ENCODE measurements around the gene TEDC1. TPM values are rescaled to one million over a fixed set of nuclear protein-coding genes. Genes with fewer than 3 reads are reported as not detected.
"Not testable (repeated sequence)": the region's sequence is repeated elsewhere in the genome, so short reads cannot be mapped to it uniquely, and the experiment has no call there.

Gene TEDC1
- total RNA-seq, 1 experiment from 2014 or later: 29.0 TPM

DNA sequence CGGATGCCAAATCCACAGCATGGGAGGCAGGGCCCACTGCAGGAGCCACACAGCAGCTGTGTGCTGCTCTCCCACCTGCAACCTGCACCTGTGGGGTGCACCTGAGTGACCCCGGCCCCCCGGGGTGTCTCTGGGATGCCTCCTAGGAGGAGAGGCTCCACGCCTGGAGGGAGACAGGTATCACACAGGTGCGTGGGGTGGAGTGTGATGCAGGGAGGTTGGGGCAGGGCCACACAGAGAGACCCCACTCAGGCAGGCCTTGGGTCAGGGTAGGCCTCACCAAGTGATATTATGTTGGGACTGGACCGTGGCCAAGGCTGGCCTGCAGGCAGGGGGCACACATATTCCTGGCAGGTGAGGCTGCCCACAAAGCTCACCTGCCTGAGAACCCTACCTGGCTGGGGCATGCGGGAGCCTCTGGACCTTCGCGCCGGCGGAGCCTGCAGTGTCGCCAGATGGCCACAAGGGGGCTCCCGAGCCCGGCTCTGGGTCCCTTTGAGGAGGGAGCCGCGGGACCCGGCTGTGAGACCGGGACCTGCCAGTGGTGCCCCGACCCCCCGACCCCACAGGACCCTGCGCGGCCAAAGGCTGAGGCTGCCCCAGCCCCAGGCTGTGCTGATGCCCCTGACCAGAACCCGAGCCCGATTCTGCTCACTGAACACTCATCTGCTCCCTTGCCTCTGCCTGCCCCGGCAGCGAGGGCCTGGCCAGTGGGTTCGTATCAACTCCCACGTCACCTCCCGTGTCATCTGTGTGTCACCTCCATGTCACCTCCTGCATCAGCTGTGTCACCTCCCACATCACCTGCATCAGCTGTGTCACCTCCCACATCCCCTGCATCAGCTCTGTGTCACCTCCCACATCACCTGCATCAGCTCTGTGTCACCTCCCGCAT lies 46.8 kb downstream of the TEDC1 start:
- DNase-seq (ENCODE audit: low read depth): no peak

DNA sequence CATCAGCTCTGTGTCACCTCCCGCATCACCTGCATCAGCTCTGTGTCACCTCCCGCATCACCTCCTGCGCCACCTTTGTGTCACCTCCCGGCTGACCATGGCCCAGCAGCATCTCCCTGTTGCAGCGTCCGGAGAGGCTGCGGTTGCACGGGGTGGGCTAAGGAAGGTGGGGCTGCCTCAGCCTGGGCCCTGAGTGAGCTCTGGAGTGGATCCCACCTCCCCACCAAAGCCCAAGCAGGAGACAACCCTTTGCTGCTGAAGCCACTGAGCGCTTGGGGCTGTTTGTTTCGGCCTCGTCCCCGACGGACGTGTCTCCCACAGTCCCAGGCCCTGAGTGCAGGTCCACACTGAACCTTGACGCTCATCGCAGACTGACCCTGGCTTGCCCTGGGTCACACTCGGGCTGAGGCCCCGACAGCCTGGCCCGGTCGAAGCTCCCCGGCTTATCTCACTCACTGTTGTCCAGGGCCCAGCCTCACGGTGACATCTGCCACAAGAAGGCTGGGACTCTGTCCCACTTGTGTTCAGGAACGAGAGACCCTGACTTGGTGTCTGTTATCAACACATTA lies 47.5 kb downstream of the TEDC1 start:
- no peak for DNase-seq (ENCODE audit: low read depth)

DNA sequence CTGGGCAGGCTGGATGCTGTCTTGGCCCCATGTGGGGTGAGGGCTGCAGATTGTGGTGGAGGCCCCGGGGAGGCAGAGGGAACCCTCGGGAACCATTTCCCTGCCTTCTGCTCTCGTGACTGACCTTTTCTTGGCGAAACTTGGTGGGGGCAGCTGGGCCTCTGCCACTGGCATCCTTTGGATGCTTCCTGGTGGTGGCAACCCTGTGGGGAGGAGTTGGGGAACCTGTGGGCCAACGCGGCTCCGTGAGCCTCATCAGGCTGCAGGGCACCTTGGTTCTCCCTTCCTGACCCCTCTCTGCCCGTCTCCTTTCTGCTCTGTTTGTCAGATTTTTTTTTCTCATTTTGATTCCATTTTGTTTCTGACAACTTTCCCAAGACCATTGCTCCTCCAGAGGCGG lies 49.8 kb downstream of the TEDC1 start:
- no peak for DNase-seq (ENCODE audit: low read depth)

DNA sequence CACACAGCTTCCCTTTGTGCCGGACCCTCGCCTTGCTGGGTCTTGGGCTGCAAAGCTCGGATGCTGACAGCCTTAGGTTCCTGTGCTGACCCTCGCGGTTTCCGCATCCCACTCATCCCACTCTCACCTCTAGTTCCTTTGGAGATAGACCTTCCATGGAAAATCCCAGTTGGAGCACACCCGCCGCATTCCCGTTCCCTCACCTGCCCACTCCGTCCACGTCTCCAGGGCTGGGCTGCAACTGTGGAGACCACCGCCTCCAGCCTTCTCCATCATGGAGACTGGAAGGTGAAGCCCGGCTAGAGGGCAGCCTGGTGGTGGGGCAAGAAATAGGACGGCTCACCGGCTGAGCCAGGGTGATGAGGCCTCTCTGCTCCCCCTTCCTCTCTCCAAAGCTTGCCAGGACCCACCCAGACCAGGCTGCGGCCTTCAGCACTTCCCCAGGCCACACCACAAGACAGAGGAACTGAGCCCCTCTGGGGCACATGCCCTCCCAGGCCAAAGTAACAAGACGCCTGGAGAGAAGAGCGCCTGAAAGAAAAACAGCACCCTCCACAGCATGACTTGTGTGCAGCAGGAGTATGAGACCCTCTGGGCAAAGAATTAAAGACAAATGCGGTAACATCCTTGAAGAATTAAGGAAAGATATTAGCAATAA lies 50.3 kb downstream of the TEDC1 start:
- no peak for DNase-seq (ENCODE audit: low read depth)

DNA sequence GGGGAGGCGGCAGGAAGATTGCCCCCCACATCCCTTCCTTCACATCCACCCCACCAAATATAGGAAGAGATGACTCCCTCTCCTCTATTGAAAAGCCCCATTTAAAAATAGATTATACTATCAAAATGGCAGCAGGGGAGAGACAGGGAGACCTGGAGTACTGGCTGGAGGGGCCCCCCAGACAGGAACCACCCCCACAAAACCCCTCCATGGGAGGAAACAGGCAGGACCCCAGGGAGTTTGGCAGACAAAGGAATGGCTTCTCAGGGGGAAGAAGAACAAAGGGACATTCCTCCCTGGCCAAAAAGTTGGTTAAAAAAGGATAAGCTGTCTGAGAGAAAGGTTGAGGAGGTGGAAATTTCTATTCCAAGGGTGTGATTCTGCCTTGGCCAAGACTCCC lies 54.6 kb downstream of the TEDC1 start:
- not testable (repeated sequence) for DNase-seq (ENCODE audit: low read depth)

DNA sequence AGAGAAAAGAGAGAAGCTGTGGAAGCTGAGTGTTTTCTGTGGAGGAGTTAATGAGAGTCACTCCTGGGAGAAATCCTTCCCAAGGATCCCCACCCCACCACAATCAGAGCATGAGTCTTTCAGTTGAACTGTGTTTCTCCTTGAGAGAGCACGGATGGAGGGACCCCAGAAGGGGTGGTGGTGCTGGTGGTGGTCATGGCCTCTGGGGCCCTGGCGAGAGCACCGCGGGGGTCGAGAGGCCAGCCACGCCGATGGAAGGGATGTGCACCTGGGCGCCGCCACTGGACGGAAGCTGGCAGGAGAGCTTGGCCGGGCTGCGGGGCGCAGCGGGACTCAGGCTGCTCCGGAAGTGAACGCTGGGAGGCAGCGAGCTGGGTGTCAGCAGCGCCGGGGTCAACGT lies 55.4 kb downstream of the TEDC1 start:
- DNase-seq (ENCODE audit: low read depth): not testable (repeated sequence)

DNA sequence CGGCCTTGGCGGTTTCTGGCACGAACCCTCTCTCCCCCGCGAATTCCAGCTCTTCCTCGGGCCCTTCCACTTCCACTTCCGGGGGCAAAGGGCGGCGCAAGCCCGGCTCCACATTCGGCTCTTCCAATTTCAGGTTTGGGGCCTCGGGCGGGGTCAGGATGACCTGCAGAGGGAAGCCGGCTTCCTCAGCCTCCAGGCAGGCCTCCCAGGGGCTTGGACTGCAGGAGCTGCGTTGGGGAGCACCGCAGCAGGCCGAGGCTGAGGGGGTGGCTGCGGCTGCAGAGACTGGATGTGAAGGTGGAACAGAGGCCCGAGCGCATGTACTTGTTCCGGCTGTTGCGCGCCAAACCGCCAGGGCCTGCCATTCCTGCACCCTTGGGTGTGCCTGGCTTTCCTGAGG lies 56.0 kb downstream of the TEDC1 start:
- DNase-seq (ENCODE audit: low read depth): not testable (repeated sequence)

DNA sequence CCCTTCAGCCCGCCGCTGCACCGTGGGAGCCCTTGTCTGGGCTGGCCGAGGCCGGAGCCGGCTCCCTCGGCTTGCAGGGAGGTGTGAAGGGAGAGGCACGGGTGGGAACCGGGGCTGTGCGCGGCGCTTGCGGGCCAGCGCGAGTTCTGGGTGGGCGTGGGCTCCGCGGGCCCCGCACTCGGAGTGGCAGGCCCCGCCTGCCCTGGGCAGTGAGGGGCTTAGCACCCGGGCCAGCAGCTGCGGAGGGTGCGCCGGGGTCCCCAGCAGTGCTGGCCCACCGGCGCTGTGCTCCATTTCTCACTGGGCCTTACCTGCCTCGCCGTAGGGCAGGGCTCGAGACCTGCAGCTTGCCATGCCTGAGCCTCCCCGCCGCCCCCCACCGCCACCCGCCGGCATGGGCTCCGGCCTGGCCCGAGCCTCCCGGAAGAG lies 56.7 kb downstream of the TEDC1 start:
- DNase-seq (ENCODE audit: low read depth): no peak

Other genes starting within 250 kb of the TEDC1 start
- gene BTBD6, start 242.7 kb upstream of the TEDC1 start, total RNA-seq (2014; rRNA removed): 45.1 and 54.7 TPM in 2 replicates
- gene BRF1, start 190.2 kb upstream of the TEDC1 start, total RNA-seq (2014; rRNA removed): 28.2 and 30.1 TPM in 2 replicates
- 39.6 and 45.3 TPM in 2 replicates for gene PACS2, start 176.5 kb upstream of the TEDC1 start, total RNA-seq (2014; rRNA removed)
- gene TEX22, start 92.7 kb upstream of the TEDC1 start, total RNA-seq (2014; rRNA removed): 0.06 TPM in 1 of 2 replicates, not detected in the other
- gene MTA1, start 71.4 kb upstream of the TEDC1 start, total RNA-seq (2014; rRNA removed): 46.7 and 47.9 TPM in 2 replicates
- 152 and 159 TPM in 2 replicates for gene CRIP2, start 16.4 kb upstream of the TEDC1 start, total RNA-seq (2014; rRNA removed)
- not detected in 2 replicates for gene CRIP1, start 4.4 kb upstream of the TEDC1 start, total RNA-seq (2014; rRNA removed)
- 11.0 and 12.2 TPM in 2 replicates for gene TMEM121, start 35.3 kb downstream of the TEDC1 start, total RNA-seq (2014; rRNA removed)